Upper lobe of right lung (tissue), 1 donor: ENCODE results near the gene CCDC47. TPM values are rescaled to one million over a fixed set of nuclear protein-coding genes. Genes with fewer than 3 reads are reported as not detected.

ENCODE experiments used
- ATAC-seq: fragments of 200-7000 bp; cut with Tn5 transposase; one replicate; pipeline ENCODE4 v1.9.1; 2020; ENCODE audit warnings: mild to moderate bottlenecking, moderate library complexity
- DNase-seq: peaks from one replicate; pipeline ENCODE4 v3.0.0-alpha.2; 2020
- H3K27ac ChIP-seq: fragments of 200-600 bp; one replicate; pipeline ENCODE4 v1.8.0; 2022
- H3K27me3 ChIP-seq: fragments of 200-600 bp; one replicate; pipeline ENCODE4 v1.8.0; 2022; ENCODE audit warnings: mild to moderate bottlenecking
- H3K36me3 ChIP-seq: fragments of 200-600 bp; one replicate; pipeline ENCODE4 v1.8.0; 2022
- H3K4me1 ChIP-seq: fragments of 200-600 bp; one replicate; pipeline ENCODE4 v1.8.0; 2022
- H3K4me3 ChIP-seq: fragments of 200-600 bp; one replicate; pipeline ENCODE4 v1.8.0; 2022; ENCODE audit warnings: mild to moderate bottlenecking
- H3K9me3 ChIP-seq: fragments of 200-600 bp; one replicate; pipeline ENCODE4 v1.8.0; 2022
- CTCF ChIP-seq: fragments of 200-600 bp; IDR thresholded peaks from one replicate; pipeline ENCODE4 v1.8.0; 2022; ENCODE audit warnings: antibody characterized with exemption
- intact Hi-C: fragments of 100-400 bp; cut with DNase I; formaldehyde crosslinking; loops from one replicate; pipeline ENCODE4 v1.11.0; 2022
- total RNA-seq: library from RNA; stranded (reverse); fragmentation: NEBNext Ultra II Directional; extraction: Animal tissue kit (Norgen Biotek cat#: 25700); gene quantifications from one replicate; pipeline ENCODE4 v1.2.1, GENCODE V29; 2021
- donor health status: DM: no; HTN: yes; CAD: no; lungs with severe emphysema.

Gene CCDC47
- total RNA-seq, 1 donor from 2014 or later: 91.4 TPM

DNA sequence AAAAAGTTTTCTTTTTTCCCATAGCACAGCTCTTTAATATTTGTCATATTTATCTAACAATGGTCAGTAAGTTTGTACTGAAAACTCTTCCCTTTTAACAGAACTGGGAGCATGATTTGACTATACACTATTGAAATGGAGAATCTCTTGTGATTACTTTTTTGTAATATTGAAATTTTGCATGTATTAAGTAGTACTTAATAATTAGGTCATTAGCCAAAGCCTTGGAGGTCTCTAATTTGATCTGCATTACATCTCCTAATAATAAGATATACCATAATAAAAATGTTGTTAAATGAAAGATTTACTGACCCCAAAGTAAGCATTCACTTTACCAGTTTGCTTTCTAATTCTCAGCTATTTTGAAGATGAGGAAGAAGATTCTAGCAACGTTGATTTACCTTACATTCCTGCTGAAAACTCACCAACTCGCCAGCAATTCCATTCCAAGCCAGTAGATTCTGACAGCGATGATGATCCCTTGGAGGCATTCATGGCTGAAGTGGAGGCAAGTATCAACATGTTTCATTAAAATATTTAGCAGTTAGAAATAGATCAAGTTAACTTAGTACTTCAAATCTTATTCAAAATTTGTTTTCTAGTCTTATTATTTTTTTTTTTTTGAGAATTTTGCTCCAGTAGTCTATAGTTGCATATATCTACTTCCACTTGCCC, 18.8 kb upstream of the CCDC47 start:
- H3K9me3 ChIP-seq: no peaks in the 10 kb centered on the region
- H3K4me1 ChIP-seq: no peaks in the 10 kb centered on the region
- TF ChIP-seq CTCF: no peak
- no peak for DNase-seq
- no peak overlapping the region for H3K27ac ChIP-seq
- intact Hi-C loops: no loop called here
- peaks cover 98% of the 10 kb centered on the region for H3K36me3 ChIP-seq
- no peak for ATAC-seq
- no peaks in the 10 kb centered on the region for H3K27me3 ChIP-seq
- no peak overlapping the region for H3K4me3 ChIP-seq

- intact Hi-C loops: no loop called here
These were observed 16.7 kb upstream of the CCDC47 start for GRCh38 chr17:63790057-63790456.

DNA sequence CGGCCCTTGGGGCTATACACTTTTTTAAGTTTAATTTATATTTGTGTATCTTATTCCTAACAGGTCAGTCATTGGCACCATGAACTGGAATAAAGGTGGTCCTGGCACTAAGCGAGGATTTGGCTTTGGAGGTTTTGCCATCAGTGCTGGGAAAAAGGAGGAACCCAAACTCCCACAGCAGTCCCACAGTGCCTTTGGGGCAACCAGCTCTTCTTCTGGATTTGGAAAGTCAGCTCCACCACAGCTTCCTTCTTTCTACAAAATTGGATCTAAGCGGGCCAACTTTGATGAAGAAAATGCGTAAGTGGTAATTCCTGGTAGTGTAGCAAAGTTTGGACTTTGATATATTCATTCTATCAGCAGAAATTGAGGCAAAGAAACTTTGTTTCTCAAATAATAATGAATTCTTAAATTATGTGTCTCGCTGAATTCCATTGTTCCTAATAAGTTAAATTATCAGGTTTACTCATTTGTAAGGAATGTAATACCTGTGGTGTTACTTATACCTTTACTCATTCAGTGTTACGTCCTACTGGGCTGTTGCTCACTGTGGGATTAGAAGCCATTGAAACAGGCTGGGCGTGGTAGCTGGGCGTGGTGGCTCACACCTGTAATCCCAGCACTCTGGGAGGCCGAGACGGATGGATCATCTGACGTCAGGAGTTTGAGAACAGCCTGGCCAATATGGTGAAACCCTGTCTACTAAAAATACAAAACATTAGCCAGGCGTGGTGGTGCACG, 13.7 kb upstream of the CCDC47 start:
- no peak for TF ChIP-seq CTCF
- peaks cover 69% of the 10 kb centered on the region for H3K36me3 ChIP-seq
- H3K27me3 ChIP-seq: no peaks in the 10 kb centered on the region
- no peak overlapping the region for H3K27ac ChIP-seq
- intact Hi-C loops: no loop called here
- no peak overlapping the region for H3K4me3 ChIP-seq
- no peaks in the 10 kb centered on the region for H3K9me3 ChIP-seq
- no peaks in the 10 kb centered on the region for H3K4me1 ChIP-seq
- ATAC-seq (peak; percentile 59), DNase-seq (peak; percentile 26)

More at GRCh38 chr17:63790057-63790456, 16.7 kb upstream of the CCDC47 start:
- ATAC-seq (no peak), DNase-seq (no peak)
- Histone ChIP-seq H3K36me3 (peaks cover 91% of the 10 kb centered on the region), H3K4me1 (no peaks in the 10 kb centered on the region), H3K27ac (no peak overlapping the region), H3K4me3 (no peak overlapping the region), H3K27me3 (no peaks in the 10 kb centered on the region), H3K9me3 (no peaks in the 10 kb centered on the region)
- TF ChIP-seq CTCF: no peak

- DNase-seq: no peak
- no peaks in the 10 kb centered on the region for H3K9me3 ChIP-seq
- intact Hi-C loops: no loop called here
- ATAC-seq: no peak
- no peak overlapping the region for H3K4me3 ChIP-seq
- H3K27ac ChIP-seq: no peak overlapping the region
- no peak for TF ChIP-seq CTCF
- peaks cover 63% of the 10 kb centered on the region for H3K36me3 ChIP-seq
- no peaks in the 10 kb centered on the region for H3K4me1 ChIP-seq
- H3K27me3 ChIP-seq: no peaks in the 10 kb centered on the region
These were observed 12.7 kb upstream of the CCDC47 start for GRCh38 chr17:63786117-63786516.

GRCh38 chr17:63785556-63785955, 12.2 kb upstream of the CCDC47 start:
- Histone ChIP-seq H3K9me3 (no peaks in the 10 kb centered on the region), H3K36me3 (peaks cover 61% of the 10 kb centered on the region), H3K4me1 (no peaks in the 10 kb centered on the region), H3K4me3 (no peak overlapping the region), H3K27ac (no peak overlapping the region), H3K27me3 (no peaks in the 10 kb centered on the region)
- TF ChIP-seq CTCF: no peak
- intact Hi-C loops: no loop called here
- DNase-seq (no peak), ATAC-seq (no peak)
